Adrenal gland (tissue), 12 donors: ENCODE results near the gene ACOT13. TPM values are rescaled to one million over a fixed set of nuclear protein-coding genes. Genes with fewer than 3 reads are reported as not detected.
A peak's percentile ranks its signal among the peaks of the same experiment; 100 is the strongest.
"Not testable (repeated sequence)": the region's sequence is repeated elsewhere in the genome, so short reads cannot be mapped to it uniquely, and the experiment has no call there.

Source experiments
- DNase-seq, 7 donors: peaks; one replicate each; pipeline ENCODE4 v3.0.0-alpha.2; 2019 to 2020
- H3K27ac ChIP-seq, 5 donors: fragments of 200-600 bp; sonication (generic) in 4 of 5; 1 replicate in 3 of 5; 2 replicates in 2 of 5; pipeline versions ENCODE4 v1.5.1 to v1.8.0; 2016 to 2020; ENCODE audit warnings: mild to moderate bottlenecking in 1 of 5
- H3K27me3 ChIP-seq: fragments of 200-600 bp; 2 replicates; pipeline ENCODE4 v1.8.0; 2021
- H3K36me3 ChIP-seq, 2 donors: fragments of 200-600 bp; replicated peaks in 1 of 2; 1 replicate in 1 of 2; 2 replicates in 1 of 2; pipeline versions ENCODE4 v1.5.1 to v1.8.0; 2018 to 2022
- H3K4me1 ChIP-seq, 2 donors: fragments of 200-600 bp; replicated peaks in 1 of 2; 1 replicate in 1 of 2; 2 replicates in 1 of 2; pipeline versions ENCODE4 v1.5.1 to v1.8.0; 2018 to 2021
- H3K4me3 ChIP-seq, 4 donors: fragments of 200-600 bp; sonication (generic) in 3 of 4; one replicate each; pipeline ENCODE4 v1.5.1; 2016 to 2018
- H3K9me3 ChIP-seq, 3 donors: fragments of 200-600 bp; sonication (generic) in 1 of 3; replicated peaks in 1 of 3; 1 replicate in 2 of 3; 2 replicates in 1 of 3; pipeline versions ENCODE4 v1.5.1 to v1.8.0; 2016 to 2021
- POLR2A ChIP-seq, 2 donors: fragments of 450-650 bp; IDR thresholded peaks; one replicate each; pipeline ENCODE4 v1.6.1; 2017; ENCODE audit warnings: antibody characterized with exemption in 2 of 2, mild to moderate bottlenecking in 2 of 2, moderate library complexity in 1 of 2
- WGBS, 4 donors: extraction: QIAGEN DNeasy Blood & Tissue Kit in 2 of 4; methylation state at CpG; one replicate each; pipeline versions ENCODE4 v1.1.5 to v1.1.7; 2013 to 2017; 5-methylcytosine and 5-hydroxymethylcytosine counted together
- intact Hi-C, 2 donors: fragments of 100-400 bp; cut with DNase I; formaldehyde crosslinking; loops; one replicate each; pipeline versions ENCODE4 v1.14.1 to v1.15.0; 2022 to 2023
- polyA plus RNA-seq, 3 donors: library from polyadenylated mRNA; stranded (reverse); fragments of 200-250 nt in 2 of 3; fragments of 350-450 nt in 1 of 3; fragmentation: Illumina TruSeq in 1 of 3; extraction: RNeasy Lipid Tissue Mini Kit (QIAGEN cat#74804) in 1 of 3; gene quantifications; one replicate each; pipeline ENCODE4 v1.2.3, GENCODE V29; 2013 to 2014
- total RNA-seq, 9 donors: library from RNA; depleted of rRNA in 4 of 9; stranded (reverse); fragments of >200 nt in 4 of 9; fragments of 120-200 nt in 1 of 9; fragmentation: NEBNext Ultra II Directional in 1 of 9; extraction: Animal tissue kit (Norgen Biotek cat#: 25700) in 1 of 9; gene quantifications; one replicate each; pipeline versions ENCODE4 v1.1.0 to v1.2.4, GENCODE V29; 2013 to 2023
- TF ChIP-seq, protein P1 (sequence below), 6 experiments: fragments of 450-650 bp in 4 of 6; fragments of 200-600 bp in 2 of 6; sonication (generic) in 1 of 6; IDR thresholded peaks; 1 replicate in 5 of 6; 2 replicates in 1 of 6; pipeline versions ENCODE4 v1.5.1 to v1.8.0; 2016 to 2021; ENCODE audit warnings: antibody characterized with exemption in 6 of 6, mild to moderate bottlenecking in 2 of 6, moderate library complexity in 1 of 6
- donor health status: healthy with polysubstance abuse.
- donor health status: Bipolar disorder and iron deficiency.
- donor health status: DM: yes; HTN: yes; CAD: no.
- donor health status: DM: no; HTN: no; CAD: no.
- donor health status: DM: no; HTN: no; CAD: no.
- donor health status: DM: yes; HTN: yes; CAD: no.

ACOT13 gene
- total and polyA plus RNA-seq, 12 donors, result 6.9 to 104 (median 21.7) TPM

GRCh38 chr6:24743265-24743943 lies 76.5 kb downstream of the ACOT13 start:
- peak; percentile 33 to 70 (median 57) for DNase-seq
- intact Hi-C loops, result no loop called here
- TF ChIP-seq, protein P1, sequence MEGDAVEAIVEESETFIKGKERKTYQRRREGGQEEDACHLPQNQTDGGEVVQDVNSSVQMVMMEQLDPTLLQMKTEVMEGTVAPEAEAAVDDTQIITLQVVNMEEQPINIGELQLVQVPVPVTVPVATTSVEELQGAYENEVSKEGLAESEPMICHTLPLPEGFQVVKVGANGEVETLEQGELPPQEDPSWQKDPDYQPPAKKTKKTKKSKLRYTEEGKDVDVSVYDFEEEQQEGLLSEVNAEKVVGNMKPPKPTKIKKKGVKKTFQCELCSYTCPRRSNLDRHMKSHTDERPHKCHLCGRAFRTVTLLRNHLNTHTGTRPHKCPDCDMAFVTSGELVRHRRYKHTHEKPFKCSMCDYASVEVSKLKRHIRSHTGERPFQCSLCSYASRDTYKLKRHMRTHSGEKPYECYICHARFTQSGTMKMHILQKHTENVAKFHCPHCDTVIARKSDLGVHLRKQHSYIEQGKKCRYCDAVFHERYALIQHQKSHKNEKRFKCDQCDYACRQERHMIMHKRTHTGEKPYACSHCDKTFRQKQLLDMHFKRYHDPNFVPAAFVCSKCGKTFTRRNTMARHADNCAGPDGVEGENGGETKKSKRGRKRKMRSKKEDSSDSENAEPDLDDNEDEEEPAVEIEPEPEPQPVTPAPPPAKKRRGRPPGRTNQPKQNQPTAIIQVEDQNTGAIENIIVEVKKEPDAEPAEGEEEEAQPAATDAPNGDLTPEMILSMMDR (IDR thresholded peaks at IDR 0.05), result no peak
- TF ChIP-seq POLR2A (IDR thresholded peaks at IDR 0.05), result no peak
- Histone ChIP-seq H3K27me3 (no peaks in the 10 kb centered on the region), H3K4me1 (peaks cover 0 to 14% of the 10 kb centered on the region in 2 donors), H3K9me3 (no peaks in the 10 kb centered on the region), H3K36me3 (no peaks in the 10 kb centered on the region), H3K27ac (peak overlapping the region; percentile 10 to 89 (median 57)), H3K4me3 (peak overlapping the region in 1 of 4 donors; percentile 2)
- WGBS, 4 donors, result 42 to 64% (median 56%) methylated on average over 2 of the region's 2 CpGs

- no peak for DNase-seq
- WGBS, 4 donors, result 79 to 87% (median 83%) methylated on average over 3 of the region's 3 CpGs
- H3K9me3 ChIP-seq, result no peaks in the 10 kb centered on the region
- peak overlapping the region in 4 of 5 donors; percentile 36 to 89 (median 61) for H3K27ac ChIP-seq
- H3K4me3 ChIP-seq, result no peak overlapping the region
- intact Hi-C loops, result no loop called here
- TF ChIP-seq, protein P1 (IDR thresholded peaks at IDR 0.05), result no peak
- TF ChIP-seq POLR2A (IDR thresholded peaks at IDR 0.05), result no peak
- H3K27me3 ChIP-seq, result no peaks in the 10 kb centered on the region
- H3K36me3 ChIP-seq, result no peaks in the 10 kb centered on the region
- peaks cover 0 to 14% of the 10 kb centered on the region in 2 donors for H3K4me1 ChIP-seq
Measured at GRCh38 chr6:24743944-24744335, 77.1 kb downstream of the ACOT13 start.

DNA sequence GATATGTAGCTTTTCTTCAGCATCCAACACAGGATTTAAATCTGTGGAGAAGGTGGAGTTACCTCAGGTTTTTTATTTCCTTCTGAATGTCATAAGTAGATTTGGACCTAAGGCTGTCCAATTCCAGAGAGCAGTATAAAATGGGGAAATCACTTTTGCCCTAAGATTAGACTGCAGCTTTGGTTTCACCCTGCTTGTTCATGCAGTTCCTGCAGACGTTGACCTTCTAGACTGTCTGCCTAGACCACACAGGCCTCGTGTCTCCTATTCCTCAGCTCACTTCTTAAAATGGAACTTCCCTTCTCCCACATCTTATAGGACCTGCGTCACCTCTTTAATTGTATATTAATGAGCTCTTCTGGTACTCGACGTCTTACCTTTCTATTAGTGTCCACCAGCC lies 78.0 kb downstream of the ACOT13 start:
- Histone ChIP-seq H3K27ac (peak overlapping the region in 3 of 5 donors; percentile 9 to 89 (median 84)), H3K27me3 (no peaks in the 10 kb centered on the region), H3K36me3 (no peaks in the 10 kb centered on the region), H3K4me1 (peaks cover 0 to 14% of the 10 kb centered on the region in 2 donors), H3K4me3 (no peak overlapping the region), H3K9me3 (no peaks in the 10 kb centered on the region)
- 70 to 82% (median 74%) methylated on average over 5 of the region's 5 CpGs for WGBS, 4 donors
- no peak for TF ChIP-seq POLR2A (IDR thresholded peaks at IDR 0.05)
- TF ChIP-seq, protein P1 (IDR thresholded peaks at IDR 0.05), result no peak
- peak in 2 of 7 donors; percentile 31 to 32 for DNase-seq
- intact Hi-C loops, result no loop called here

GRCh38 chr6:24749297-24749696 lies 82.4 kb downstream of the ACOT13 start:
- Histone ChIP-seq H3K27me3 (no peaks in the 10 kb centered on the region), H3K9me3 (no peaks in the 10 kb centered on the region), H3K4me3 (no peak overlapping the region), H3K36me3 (no peaks in the 10 kb centered on the region), H3K4me1 (no peaks in the 10 kb centered on the region), H3K27ac (peak overlapping the region in 2 of 5 donors; percentile 31 to 48)
- 66 to 71% (median 68%) methylated on average over 3 of the region's 3 CpGs for WGBS, 4 donors
- no peak for TF ChIP-seq POLR2A (IDR thresholded peaks at IDR 0.05)
- TF ChIP-seq, protein P1 (IDR thresholded peaks at IDR 0.05), result no peak
- intact Hi-C loops, result no loop called here
- DNase-seq, result no peak

DNA sequence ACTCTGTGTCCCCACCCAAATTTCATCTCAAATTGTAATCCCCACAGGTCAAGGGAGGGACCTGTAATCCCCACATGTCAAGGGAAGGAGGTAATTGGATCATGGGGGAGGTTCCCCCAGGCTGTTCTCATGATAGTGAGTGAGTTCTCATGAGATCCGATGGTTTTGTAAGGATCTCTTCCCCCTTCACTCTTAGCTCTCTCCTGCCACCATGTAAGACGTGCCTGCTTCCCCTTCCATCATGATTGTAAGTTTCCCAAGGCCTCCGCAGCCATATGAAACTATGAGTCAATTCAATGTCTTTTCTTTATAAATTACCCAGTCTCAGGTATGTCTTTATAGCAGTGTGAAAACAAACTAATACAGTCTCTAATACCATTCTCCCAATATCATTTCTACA lies 84.0 kb downstream of the ACOT13 start:
- H3K27me3 ChIP-seq, DNase-seq, H3K36me3 ChIP-seq, H3K4me1 ChIP-seq, H3K9me3 ChIP-seq, H3K4me3 ChIP-seq, H3K27ac ChIP-seq, intact Hi-C loops: not testable (repeated sequence)
- WGBS, 4 donors, result 80 to 85% (median 84%) methylated on average over 3 of the region's 3 CpGs
